ENCODE results near the gene YBX1.

The YBX1 gene

DNA sequence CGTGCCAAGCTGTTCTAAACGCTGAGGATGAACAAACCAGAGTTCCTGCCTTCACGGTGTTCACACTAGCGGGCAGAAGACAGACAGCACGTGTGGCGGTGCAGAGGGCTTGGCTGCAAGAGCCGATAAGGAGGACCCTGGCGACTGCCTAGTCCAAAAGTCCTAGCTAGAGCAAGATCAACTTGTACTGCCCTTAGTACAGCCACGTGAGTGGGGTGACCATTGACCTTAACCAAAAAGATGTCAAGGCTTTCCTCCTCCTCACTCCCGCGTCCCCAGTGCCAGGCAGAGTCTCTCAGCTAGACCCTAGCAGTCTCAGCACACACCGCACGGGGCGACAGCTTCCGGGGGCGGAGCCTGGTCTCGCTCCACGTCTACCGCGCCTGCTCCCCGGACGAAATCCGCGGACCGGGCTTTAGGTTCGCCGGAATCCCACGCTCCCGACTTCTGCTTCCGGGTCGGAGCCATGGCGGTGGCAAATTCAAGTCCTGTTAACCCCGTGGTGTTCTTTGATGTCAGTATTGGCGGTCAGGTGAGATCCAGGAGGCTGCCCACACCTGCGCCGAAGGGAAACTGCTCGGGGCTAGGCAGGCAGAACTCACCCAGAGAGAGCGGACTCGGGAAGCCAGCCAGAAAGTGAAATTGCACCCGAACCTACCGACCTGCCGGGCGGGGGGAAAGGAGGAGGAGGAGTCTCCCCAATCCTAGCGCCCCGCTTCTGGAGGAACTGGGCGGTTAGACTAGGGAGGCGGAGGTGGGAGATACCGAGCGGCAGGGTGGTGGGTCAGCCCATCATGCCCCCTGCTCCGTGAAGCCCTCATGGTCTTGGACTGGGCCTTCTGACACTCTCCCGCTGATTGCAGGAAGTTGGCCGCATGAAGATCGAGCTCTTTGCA is 24.0 kb upstream of the YBX1 start, which contains the start of gene PPIH:
PPIH (plus strand) TSS at position 443 of the 896 bp plus-strand sequence; CDS start at position 467, 24 bp downstream.
- Histone ChIP-seq H2BK15ac (ENCODE audit: low read depth, poor library complexity, severe bottlenecking) (no peak within 1 kb of the TSS), H3K79me1 (replicated peaks; ENCODE audit: low read length, poor library complexity, severe bottlenecking) (peaks cover 22% of the 10 kb centered on the region), H2AK5ac (ENCODE audit: low read length, severe bottlenecking) (no peak within 1 kb of the TSS), H3K36me3 (ENCODE audit: control insufficient read depth in 1 of 2, insufficient read depth in 2 of 2, low read depth in 1 of 2, low read length in 2 of 2) (peaks cover 4 to 21% of the 10 kb centered on the region in 2 experiments), H3K9me3 (ENCODE audit: control insufficient read depth, low read length) (no peaks in the 10 kb centered on the region), H3K4me2 (ENCODE audit: low read length, poor library complexity, severe bottlenecking) (peak within 1 kb of the TSS; percentile 69), H3K27ac (ENCODE audit: low read length, poor library complexity, severe bottlenecking) (peak within 1 kb of the TSS; percentile 53), H3K4me1 (ENCODE audit: control insufficient read depth, insufficient read depth, low read depth, low read length) (peaks cover 5% of the 10 kb centered on the region), H4K8ac (ENCODE audit: low read length) (peak within 1 kb of the TSS; percentile 83), H3K27me3 (ENCODE audit: control insufficient read depth in 1 of 2, insufficient read depth in 1 of 2, low read length in 2 of 2) (peaks cover 0 to 6% of the 10 kb centered on the region in 2 experiments), H4K91ac (ENCODE audit: low read length) (peak within 1 kb of the TSS; percentile 72), H2AFZ (ENCODE audit: low read depth, low read length) (peak within 1 kb of the TSS; percentile 98), H3K4ac (ENCODE audit: low read depth in 1 of 2, low read length in 2 of 2) (peak within 1 kb of the TSS; percentile 16 to 84), H2BK5ac (ENCODE audit: low read depth, low read length, poor library complexity, severe bottlenecking) (peak within 1 kb of the TSS; percentile 32), H2BK12ac (ENCODE audit: low read length in 2 of 2) (no peak within 1 kb of the TSS), H3K9ac (ENCODE audit: low read length) (peak within 1 kb of the TSS; percentile 90), H3K4me3 (ENCODE audit: insufficient read depth in 1 of 2, low read depth in 1 of 2, low read length in 2 of 2) (peak within 1 kb of the TSS; percentile 74 to 96), H3K23ac (ENCODE audit: low read length in 2 of 2) (peak within 1 kb of the TSS in 1 of 2 experiments; percentile 63), H3K14ac (ENCODE audit: low read length in 2 of 2) (peak within 1 kb of the TSS in 1 of 2 experiments; percentile 83), H3K18ac (ENCODE audit: low read depth in 1 of 2, low read length in 2 of 2) (peak within 1 kb of the TSS; percentile 23 to 77), H2BK120ac (ENCODE audit: low read depth, low read length) (no peak within 1 kb of the TSS)
- under 1% methylated on average over 53 of the region's 53 CpGs for WGBS
- peak; percentile 95 for DNase-seq

- H3K79me1 ChIP-seq (replicated peaks; ENCODE audit: low read length, poor library complexity, severe bottlenecking), result peaks cover 22% of the 10 kb centered on the region
- no peak overlapping the region for H3K23ac ChIP-seq (ENCODE audit: low read length in 2 of 2)
- no peak overlapping the region for H2BK120ac ChIP-seq (ENCODE audit: low read depth, low read length)
- no peaks in the 10 kb centered on the region for H3K9me3 ChIP-seq (ENCODE audit: control insufficient read depth, low read length)
- H3K14ac ChIP-seq (ENCODE audit: low read length in 2 of 2), result no peak overlapping the region
- peak overlapping the region in 1 of 2 experiments; percentile 32 for H3K4ac ChIP-seq (ENCODE audit: low read depth in 1 of 2, low read length in 2 of 2)
- H3K4me2 ChIP-seq (ENCODE audit: low read length, poor library complexity, severe bottlenecking), result peak overlapping the region; percentile 69
- H3K27ac ChIP-seq (ENCODE audit: low read length, poor library complexity, severe bottlenecking), result no peak overlapping the region
- peak overlapping the region; percentile 74 to 96 for H3K4me3 ChIP-seq (ENCODE audit: insufficient read depth in 1 of 2, low read depth in 1 of 2, low read length in 2 of 2)
- no peak overlapping the region for H2BK12ac ChIP-seq (ENCODE audit: low read length in 2 of 2)
- H3K27me3 ChIP-seq (ENCODE audit: control insufficient read depth in 1 of 2, insufficient read depth in 1 of 2, low read length in 2 of 2), result peaks cover 0 to under 1% of the 10 kb centered on the region in 2 experiments
- peaks cover 4 to 26% of the 10 kb centered on the region in 2 experiments for H3K36me3 ChIP-seq (ENCODE audit: control insufficient read depth in 1 of 2, insufficient read depth in 2 of 2, low read depth in 1 of 2, low read length in 2 of 2)
- 7% methylated on average over 20 of the region's 20 CpGs for WGBS
- peak; percentile 74 for DNase-seq
- H2AFZ ChIP-seq (ENCODE audit: low read depth, low read length), result peak overlapping the region; percentile 98
- H2BK15ac ChIP-seq (ENCODE audit: low read depth, poor library complexity, severe bottlenecking), result no peak overlapping the region
- peak overlapping the region; percentile 90 for H3K9ac ChIP-seq (ENCODE audit: low read length)
- no peak overlapping the region for H3K18ac ChIP-seq (ENCODE audit: low read depth in 1 of 2, low read length in 2 of 2)
- peak overlapping the region; percentile 76 for H4K8ac ChIP-seq (ENCODE audit: low read length)
- peaks cover 5% of the 10 kb centered on the region for H3K4me1 ChIP-seq (ENCODE audit: control insufficient read depth, insufficient read depth, low read depth, low read length)
- no peak overlapping the region for H4K91ac ChIP-seq (ENCODE audit: low read length)
- no peak overlapping the region for H2BK5ac ChIP-seq (ENCODE audit: low read depth, low read length, poor library complexity, severe bottlenecking)
- no peak overlapping the region for H2AK5ac ChIP-seq (ENCODE audit: low read length, severe bottlenecking)
These were observed 23.3 kb upstream of the YBX1 start for GRCh38 chr1:42658877-42659337.

- Histone ChIP-seq H3K18ac (ENCODE audit: low read depth in 1 of 2, low read length in 2 of 2) (no peak overlapping the region), H3K4ac (ENCODE audit: low read depth in 1 of 2, low read length in 2 of 2) (no peak overlapping the region), H4K8ac (ENCODE audit: low read length) (no peak overlapping the region), H2BK5ac (ENCODE audit: low read depth, low read length, poor library complexity, severe bottlenecking) (no peak overlapping the region), H3K27me3 (ENCODE audit: control insufficient read depth in 1 of 2, insufficient read depth in 1 of 2, low read length in 2 of 2) (no peaks in the 10 kb centered on the region), H2BK15ac (ENCODE audit: low read depth, poor library complexity, severe bottlenecking) (no peak overlapping the region), H3K9ac (ENCODE audit: low read length) (no peak overlapping the region), H3K79me1 (replicated peaks; ENCODE audit: low read length, poor library complexity, severe bottlenecking) (peaks cover 36% of the 10 kb centered on the region), H3K4me1 (ENCODE audit: control insufficient read depth, insufficient read depth, low read depth, low read length) (peaks cover 5% of the 10 kb centered on the region), H2AFZ (ENCODE audit: low read depth, low read length) (no peak overlapping the region), H3K27ac (ENCODE audit: low read length, poor library complexity, severe bottlenecking) (no peak overlapping the region), H2BK120ac (ENCODE audit: low read depth, low read length) (no peak overlapping the region), H4K91ac (ENCODE audit: low read length) (no peak overlapping the region), H3K9me3 (ENCODE audit: control insufficient read depth, low read length) (no peaks in the 10 kb centered on the region), H3K4me2 (ENCODE audit: low read length, poor library complexity, severe bottlenecking) (no peak overlapping the region), H3K23ac (ENCODE audit: low read length in 2 of 2) (no peak overlapping the region), H3K4me3 (ENCODE audit: insufficient read depth in 1 of 2, low read depth in 1 of 2, low read length in 2 of 2) (no peak overlapping the region), H2AK5ac (ENCODE audit: low read length, severe bottlenecking) (no peak overlapping the region), H2BK12ac (ENCODE audit: low read length in 2 of 2) (no peak overlapping the region), H3K36me3 (ENCODE audit: control insufficient read depth in 1 of 2, insufficient read depth in 2 of 2, low read depth in 1 of 2, low read length in 2 of 2) (peaks cover 23 to 47% of the 10 kb centered on the region in 2 experiments), H3K14ac (ENCODE audit: low read length in 2 of 2) (no peak overlapping the region)
- 100% methylated on average over 2 of the region's 3 CpGs for WGBS
- DNase-seq, result no peak
These were observed 21.2 kb upstream of the YBX1 start for GRCh38 chr1:42660907-42661500.

DNA sequence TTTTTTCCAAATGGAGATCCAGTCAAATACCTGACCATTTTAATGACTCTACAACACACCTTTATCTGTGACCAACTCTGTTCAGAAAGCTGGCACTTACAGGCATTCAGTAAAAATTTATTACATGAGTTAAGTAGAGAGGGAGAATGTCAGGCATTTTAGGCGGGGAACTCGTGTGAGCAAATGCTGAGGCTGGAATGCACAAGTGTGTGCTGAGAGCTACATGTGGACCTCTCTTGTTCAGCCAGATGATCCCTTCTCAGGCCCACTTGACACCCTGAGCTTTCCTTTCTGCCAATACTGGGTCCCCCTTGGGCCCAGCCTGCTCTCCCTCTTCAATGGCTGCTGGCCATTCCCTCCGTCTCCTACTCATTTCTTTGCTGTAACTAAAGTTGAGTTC is 12.3 kb upstream of the YBX1 start:
- no peak overlapping the region for H3K14ac ChIP-seq (ENCODE audit: low read length in 2 of 2)
- no peak overlapping the region for H3K27ac ChIP-seq (ENCODE audit: low read length, poor library complexity, severe bottlenecking)

More for the DNA sequence above, 12.3 kb upstream of the YBX1 start:
- H3K4ac ChIP-seq (ENCODE audit: low read depth in 1 of 2, low read length in 2 of 2), result no peak overlapping the region
- H2BK5ac ChIP-seq (ENCODE audit: low read depth, low read length, poor library complexity, severe bottlenecking), result no peak overlapping the region
- no peak overlapping the region for H2AK5ac ChIP-seq (ENCODE audit: low read length, severe bottlenecking)
- no peak overlapping the region for H2BK12ac ChIP-seq (ENCODE audit: low read length in 2 of 2)
- H3K9ac ChIP-seq (ENCODE audit: low read length), result no peak overlapping the region
- H3K9me3 ChIP-seq (ENCODE audit: control insufficient read depth, low read length), result no peaks in the 10 kb centered on the region
- no peak overlapping the region for H3K23ac ChIP-seq (ENCODE audit: low read length in 2 of 2)
- DNase-seq, result no peak
- H3K36me3 ChIP-seq (ENCODE audit: control insufficient read depth in 1 of 2, insufficient read depth in 2 of 2, low read depth in 1 of 2, low read length in 2 of 2), result peaks cover 30 to 68% of the 10 kb centered on the region in 2 experiments
- no peak overlapping the region for H4K8ac ChIP-seq (ENCODE audit: low read length)
- 92% methylated on average over 3 of the region's 3 CpGs for WGBS
- no peak overlapping the region for H3K4me2 ChIP-seq (ENCODE audit: low read length, poor library complexity, severe bottlenecking)
- H3K4me1 ChIP-seq (ENCODE audit: control insufficient read depth, insufficient read depth, low read depth, low read length), result peaks cover 1% of the 10 kb centered on the region
- H2BK15ac ChIP-seq (ENCODE audit: low read depth, poor library complexity, severe bottlenecking), result no peak overlapping the region
- no peak overlapping the region for H3K4me3 ChIP-seq (ENCODE audit: insufficient read depth in 1 of 2, low read depth in 1 of 2, low read length in 2 of 2)
- no peak overlapping the region for H4K91ac ChIP-seq (ENCODE audit: low read length)
- H2AFZ ChIP-seq (ENCODE audit: low read depth, low read length), result no peak overlapping the region
- peaks cover 7% of the 10 kb centered on the region for H3K79me1 ChIP-seq (replicated peaks; ENCODE audit: low read length, poor library complexity, severe bottlenecking)
- no peaks in the 10 kb centered on the region for H3K27me3 ChIP-seq (ENCODE audit: control insufficient read depth in 1 of 2, insufficient read depth in 1 of 2, low read length in 2 of 2)
- H3K18ac ChIP-seq (ENCODE audit: low read depth in 1 of 2, low read length in 2 of 2), result no peak overlapping the region
- H2BK120ac ChIP-seq (ENCODE audit: low read depth, low read length), result no peak overlapping the region
